Endothelial cell of umbilical vein (primary cell): ENCODE measurements around the gene SLC15A5.

Source experiments
- GATA2 ChIP-seq: IDR thresholded peaks from 2 replicates; pipeline ENCODE4 v1.7.0; 2011; ENCODE audit warnings: low read depth, mild to moderate bottlenecking, moderate library complexity, mixed read lengths, low read length; ENCODE audit not compliant: insufficient read length, insufficient read depth
- JUN ChIP-seq: IDR thresholded peaks from 2 replicates; pipeline ENCODE4 v1.6.1; 2011; ENCODE audit warnings: borderline replicate concordance, low read depth; ENCODE audit not compliant: insufficient read length, insufficient read depth
- POLR2A ChIP-seq: IDR thresholded peaks from 2 replicates; pipeline ENCODE4 v1.6.1; 2012; ENCODE audit warnings: low read depth, mild to moderate bottlenecking, control low read depth, low read length
- POLR2AphosphoS5 ChIP-seq: IDR thresholded peaks from 2 replicates; pipeline ENCODE4 v1.6.1; 2012; ENCODE audit warnings: low read depth, mild to moderate bottlenecking, control low read depth, low read length, moderate library complexity; ENCODE audit not compliant: insufficient read depth
- TF ChIP-seq, protein P1 (sequence below), 2 donors: IDR thresholded peaks; 1 replicate in 1 of 2; 2 replicates in 1 of 2; pipeline ENCODE4 v1.5.1; 2011; ENCODE audit warnings: low read length in 2 of 2, mild to moderate bottlenecking in 2 of 2, moderate library complexity in 2 of 2, control low read depth in 1 of 2, inconsistent platforms in 1 of 2, low read depth in 1 of 2; ENCODE audit not compliant: insufficient read depth in 1 of 2; ENCODE audit errors: extremely low read depth in 1 of 2
- TF ChIP-seq, protein P2 (sequence below): IDR thresholded peaks from 2 replicates; pipeline ENCODE4 v1.6.1; 2011; ENCODE audit not compliant: insufficient read depth, insufficient read length

DNA sequence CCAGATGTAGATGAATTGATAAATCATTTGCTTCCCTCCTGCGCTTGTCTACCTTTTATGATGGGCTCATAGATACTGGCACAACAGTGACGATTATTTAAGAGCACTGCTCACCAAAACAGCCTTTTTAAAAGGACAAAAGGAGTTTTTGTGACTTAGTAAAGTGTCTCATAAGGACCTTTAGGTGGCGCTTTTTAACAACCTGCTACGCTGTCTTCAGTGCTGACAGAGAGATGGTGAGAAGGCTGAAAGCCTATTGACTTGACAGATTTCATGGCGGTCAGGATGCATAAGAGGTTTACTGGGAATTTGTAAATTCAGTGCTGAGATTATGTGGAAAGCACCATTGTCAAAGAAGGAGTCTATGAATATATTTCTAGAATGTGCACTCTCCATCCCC lies 87.6 kb downstream of the SLC15A5 start:
- TF ChIP-seq, protein P1, sequence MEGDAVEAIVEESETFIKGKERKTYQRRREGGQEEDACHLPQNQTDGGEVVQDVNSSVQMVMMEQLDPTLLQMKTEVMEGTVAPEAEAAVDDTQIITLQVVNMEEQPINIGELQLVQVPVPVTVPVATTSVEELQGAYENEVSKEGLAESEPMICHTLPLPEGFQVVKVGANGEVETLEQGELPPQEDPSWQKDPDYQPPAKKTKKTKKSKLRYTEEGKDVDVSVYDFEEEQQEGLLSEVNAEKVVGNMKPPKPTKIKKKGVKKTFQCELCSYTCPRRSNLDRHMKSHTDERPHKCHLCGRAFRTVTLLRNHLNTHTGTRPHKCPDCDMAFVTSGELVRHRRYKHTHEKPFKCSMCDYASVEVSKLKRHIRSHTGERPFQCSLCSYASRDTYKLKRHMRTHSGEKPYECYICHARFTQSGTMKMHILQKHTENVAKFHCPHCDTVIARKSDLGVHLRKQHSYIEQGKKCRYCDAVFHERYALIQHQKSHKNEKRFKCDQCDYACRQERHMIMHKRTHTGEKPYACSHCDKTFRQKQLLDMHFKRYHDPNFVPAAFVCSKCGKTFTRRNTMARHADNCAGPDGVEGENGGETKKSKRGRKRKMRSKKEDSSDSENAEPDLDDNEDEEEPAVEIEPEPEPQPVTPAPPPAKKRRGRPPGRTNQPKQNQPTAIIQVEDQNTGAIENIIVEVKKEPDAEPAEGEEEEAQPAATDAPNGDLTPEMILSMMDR (IDR thresholded peaks at IDR 0.05; ENCODE audit: extremely low read depth in 1 of 2, insufficient read depth in 1 of 2, low read depth in 1 of 2, low read length in 2 of 2) = no peak
- TF ChIP-seq POLR2AphosphoS5 = no peak
- TF ChIP-seq JUN = no peak
- TF ChIP-seq, protein P2, sequence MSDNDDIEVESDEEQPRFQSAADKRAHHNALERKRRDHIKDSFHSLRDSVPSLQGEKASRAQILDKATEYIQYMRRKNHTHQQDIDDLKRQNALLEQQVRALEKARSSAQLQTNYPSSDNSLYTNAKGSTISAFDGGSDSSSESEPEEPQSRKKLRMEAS = no peak
- TF ChIP-seq POLR2A = no peak
- TF ChIP-seq GATA2 = no peak
